CD14-positive monocyte (primary cell): Measurements from ENCODE around the gene TRAFD1. TPM values are rescaled to one million over a fixed set of nuclear protein-coding genes. Genes with fewer than 3 reads are reported as not detected.
"Not testable (repeated sequence)": the region's sequence is repeated elsewhere in the genome, so short reads cannot be mapped to it uniquely, and the experiment has no call there.

ENCODE experiments used
- DNase-seq, 3 donors: peaks; one replicate each; pipeline ENCODE4 v3.0.0-alpha.2; 2011 to 2022
- H2AFZ ChIP-seq: 2 replicates; pipeline ENCODE4 v1.6.0; 2012; ENCODE audit warnings: mild to moderate bottlenecking, low read depth, low read length, inconsistent platforms; ENCODE audit not compliant: insufficient read depth, poor library complexity, severe bottlenecking
- H3K27ac ChIP-seq, 2 donors: 1 replicate in 1 of 2; 2 replicates in 1 of 2; pipeline ENCODE4 v1.5.1; 2012 to 2013; ENCODE audit warnings: low read length in 2 of 2, control low read depth in 1 of 2, inconsistent platforms in 1 of 2, low read depth in 1 of 2, mild to moderate bottlenecking in 1 of 2
- H3K27me3 ChIP-seq, 2 donors: one replicate each; pipeline versions ENCODE4 v1.6.0 to v1.6.1; 2011 to 2013; ENCODE audit warnings: low read length in 2 of 2; ENCODE audit not compliant: control insufficient read depth in 2 of 2, insufficient read depth in 2 of 2
- H3K36me3 ChIP-seq, 2 donors: replicated peaks in 1 of 2; 1 replicate in 1 of 2; 2 replicates in 1 of 2; pipeline versions ENCODE4 v1.5.1 to v1.6.1; 2012 to 2013; ENCODE audit warnings: low read length in 2 of 2, control low read depth in 1 of 2, inconsistent platforms in 1 of 2, mild to moderate bottlenecking in 1 of 2; ENCODE audit not compliant: insufficient read depth in 2 of 2, control insufficient read depth in 1 of 2
- H3K4me1 ChIP-seq, 2 donors: 1 replicate in 1 of 2; 2 replicates in 1 of 2; pipeline versions ENCODE4 v1.5.1 to v1.6.1; 2012 to 2013; ENCODE audit warnings: low read length in 2 of 2, control low read depth in 1 of 2, inconsistent platforms in 1 of 2, mild to moderate bottlenecking in 1 of 2, moderate library complexity in 1 of 2; ENCODE audit not compliant: insufficient read depth in 2 of 2, control insufficient read depth in 1 of 2
- H3K4me2 ChIP-seq: replicated peaks from 2 replicates; pipeline ENCODE3; 2012; ENCODE audit warnings: low read length, moderate library complexity, mild to moderate bottlenecking; ENCODE audit not compliant: poor library complexity, severe bottlenecking; ENCODE audit errors: extremely low read depth
- H3K4me3 ChIP-seq, 3 experiments: fragments of 200-600 bp in 1 of 3; sonication (generic) in 1 of 3; replicated peaks in 1 of 3; 1 replicate in 2 of 3; 2 replicates in 1 of 3; pipeline ENCODE4 v1.5.1; 2011 to 2013; ENCODE audit warnings: low read length in 3 of 3, mild to moderate bottlenecking in 3 of 3, control low read depth in 2 of 3, low read depth in 2 of 3, inconsistent platforms in 1 of 3, moderate library complexity in 1 of 3
- H3K79me2 ChIP-seq: 2 replicates; pipeline ENCODE4 v1.6.0; 2012; ENCODE audit warnings: mild to moderate bottlenecking, control low read depth, inconsistent platforms, low read length, moderate library complexity; ENCODE audit not compliant: insufficient read depth
- H3K9ac ChIP-seq: 2 replicates; pipeline ENCODE4 v1.6.0; 2017; ENCODE audit warnings: low read length, mild to moderate bottlenecking; ENCODE audit not compliant: insufficient read depth, poor library complexity, severe bottlenecking
- H3K9me3 ChIP-seq, 2 donors: replicated peaks in 1 of 2; 1 replicate in 1 of 2; 2 replicates in 1 of 2; pipeline versions ENCODE4 v1.5.1 to v1.6.1; 2012 to 2013; ENCODE audit warnings: low read length in 2 of 2, control low read depth in 1 of 2; ENCODE audit not compliant: control insufficient read depth in 1 of 2, insufficient read depth in 1 of 2
- H4K20me1 ChIP-seq: 2 replicates; pipeline ENCODE4 v1.6.0; 2012; ENCODE audit warnings: mild to moderate bottlenecking, low read length, control low read depth, moderate library complexity; ENCODE audit not compliant: insufficient read depth
- H3K27ac Mint-ChIP-seq, 7 donors: one replicate each; pipeline ENCODE4 v1.8.0; 2020; ENCODE audit warnings: mild to moderate bottlenecking in 7 of 7, mixed read lengths in 7 of 7, moderate library complexity in 6 of 7, inconsistent platforms in 2 of 7
- H3K27me3 Mint-ChIP-seq, 3 donors: one replicate each; pipeline ENCODE4 v1.8.0; 2021 to 2022; ENCODE audit warnings: low read depth in 3 of 3, mild to moderate bottlenecking in 3 of 3, mixed read lengths in 3 of 3, moderate library complexity in 3 of 3, inconsistent platforms in 1 of 3
- H3K36me3 Mint-ChIP-seq, 2 donors: one replicate each; pipeline ENCODE4 v1.8.0; 2020; ENCODE audit warnings: mixed read lengths in 2 of 2, inconsistent platforms in 1 of 2, mild to moderate bottlenecking in 1 of 2
- H3K4me1 Mint-ChIP-seq: one replicate; pipeline ENCODE4 v1.8.0; 2020; ENCODE audit warnings: mild to moderate bottlenecking, mixed read lengths
- H3K4me3 Mint-ChIP-seq, 2 donors: one replicate each; pipeline ENCODE4 v1.8.0; 2020; ENCODE audit warnings: mild to moderate bottlenecking in 2 of 2, mixed read lengths in 2 of 2, moderate library complexity in 1 of 2
- H3K9me3 Mint-ChIP-seq, 7 donors: one replicate each; pipeline ENCODE4 v1.8.0; 2020 to 2022; ENCODE audit warnings: mixed read lengths in 7 of 7, mild to moderate bottlenecking in 6 of 7, moderate library complexity in 6 of 7, inconsistent platforms in 2 of 7
- CTCF ChIP-seq: fragments of 200-600 bp; IDR thresholded peaks from one replicate; pipeline ENCODE4 v1.8.0; 2022; ENCODE audit warnings: antibody characterized with exemption, mild to moderate bottlenecking
- WGBS: methylation state at CpG from one replicate; pipeline ENCODE4 v1.1.5; 2013; ENCODE audit warnings: missing lambda C conversion rate; ENCODE audit not compliant: insufficient coverage; 5-methylcytosine and 5-hydroxymethylcytosine counted together
- intact Hi-C, 2 donors: fragments of 100-400 bp; cut with micrococcal nuclease; formaldehyde crosslinking; loops; one replicate each; pipeline versions ENCODE4 v1.15.0 to v1.15.1; 2023
- polyA plus RNA-seq, 3 donors: library from polyadenylated mRNA; depleted of rRNA in 1 of 3; unstranded in 2 of 3; stranded (reverse) in 1 of 3; fragments of 300-500 nt in 2 of 3; fragments of >200 nt in 1 of 3; fragmentation: Illumina TruSeq in 2 of 3; gene quantifications; 1 replicate in 2 of 3; 2 replicates in 1 of 3; pipeline ENCODE4 v1.2.3, GENCODE V29; 2012 to 2021

TRAFD1 gene
- polyA plus RNA-seq, 3 donors: 35.2 to 83.6 (median 82.3) TPM

DNA sequence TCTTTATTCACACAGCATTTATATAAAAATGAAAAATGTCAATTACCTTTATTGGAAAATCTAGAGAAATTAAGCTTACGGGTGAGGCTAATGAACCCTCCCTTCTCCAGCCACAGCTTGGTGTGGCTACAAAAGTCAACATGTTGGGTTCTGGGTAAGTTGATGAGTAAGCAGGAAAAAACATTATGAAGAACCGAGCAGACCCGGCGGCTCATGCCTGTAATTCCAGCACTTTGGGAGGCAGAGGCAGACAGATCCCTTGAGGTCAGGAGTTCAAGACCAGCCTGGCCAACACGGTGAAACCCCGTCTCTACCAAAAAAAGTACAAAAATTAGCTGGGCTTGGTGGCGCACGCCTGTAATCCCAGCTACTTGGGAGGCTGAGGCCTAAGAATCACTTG lies 27.7 kb upstream of the TRAFD1 start:
- Mint-ChIP-seq H3K9me3 (no peaks in the 10 kb centered on the region), H3K4me1 (peaks cover 19% of the 10 kb centered on the region), H3K27me3 (peaks cover 0 to 2% (median 0%) of the 10 kb centered on the region in 3 donors), H3K36me3 (peaks cover 32 to 68% of the 10 kb centered on the region in 2 donors), H3K4me3 (no peak overlapping the region), H3K27ac (peak overlapping the region in 1 of 7 donors; percentile 21)
- Histone ChIP-seq H3K27me3 (no peaks in the 10 kb centered on the region), H3K27ac (no peak overlapping the region), H3K4me2 (no peak overlapping the region), H3K9me3 (no peaks in the 10 kb centered on the region), H2AFZ (no peak overlapping the region), H3K79me2 (peaks cover 91% of the 10 kb centered on the region), H3K36me3 (peaks cover 27 to 49% of the 10 kb centered on the region in 2 donors), H3K4me1 (peaks cover 13 to 18% of the 10 kb centered on the region in 2 donors), H3K9ac (no peak overlapping the region), H3K4me3 (no peak overlapping the region), H4K20me1 (peaks cover 72% of the 10 kb centered on the region)
- intact Hi-C loops: loop anchor here in 1 of 2 donors (10.0 kb wide), 1 partner anchor 47 kb away; no protein-coding TSS in a partner anchor
- TF ChIP-seq CTCF: no peak
- no peak for DNase-seq
- 92% methylated on average over 6 of the region's 8 CpGs for WGBS

GRCh38 chr12:112100500-112100899 lies 24.9 kb upstream of the TRAFD1 start:
- H3K9me3 ChIP-seq, H3K4me3 ChIP-seq, H3K27ac ChIP-seq, H3K27me3 ChIP-seq, DNase-seq, H2AFZ ChIP-seq, H3K4me2 ChIP-seq, intact Hi-C loops, H3K4me3 Mint-ChIP-seq, H3K9ac ChIP-seq, H3K9me3 Mint-ChIP-seq, H3K27me3 Mint-ChIP-seq: not testable (repeated sequence)
- peaks cover 33 to 76% of the 10 kb centered on the region in 2 donors for H3K36me3 Mint-ChIP-seq
- Histone ChIP-seq H3K36me3 (peaks cover 22 to 54% of the 10 kb centered on the region in 2 donors), H4K20me1 (peaks cover 90% of the 10 kb centered on the region), H3K4me1 (peaks cover 13 to 16% of the 10 kb centered on the region in 2 donors), H3K79me2 (peaks cover 92% of the 10 kb centered on the region)
- peaks cover 19% of the 10 kb centered on the region for H3K4me1 Mint-ChIP-seq
- H3K27ac Mint-ChIP-seq: peak overlapping the region in 1 of 7 donors; percentile 49
- WGBS: 93% methylated on average over 5 of the region's 15 CpGs
